GM19324 (cell line): ENCODE measurements around the gene TMEM38A.

Experiments used
- ATAC-seq: cut with Tn5 transposase; IDR thresholded peaks from one replicate; pipeline ENCODE4 v1.9.1; 2021; ENCODE audit warnings: mild to moderate bottlenecking, moderate library complexity; ENCODE audit not compliant: unreplicated experiment, low FRiP score

TMEM38A gene

GRCh38 chr19:16660763-16661479 is at the start of gene TMEM38A:
TMEM38A (plus strand) TSS chr19:16661139; CDS start chr19:16661218, 79 bp downstream.
- ATAC-seq, result peak; percentile 15

GRCh38 chr19:16612636-16613035 is 48.3 kb upstream of the TMEM38A start:
- no peak for ATAC-seq

GRCh38 chr19:16613841-16614240 is 47.1 kb upstream of the TMEM38A start:
- ATAC-seq, result no peak

GRCh38 chr19:16614941-16615340 is 46.0 kb upstream of the TMEM38A start:
- no peak for ATAC-seq

GRCh38 chr19:16615808-16616207 is 45.1 kb upstream of the TMEM38A start:
- no peak for ATAC-seq

- ATAC-seq, result no peak
Observed at GRCh38 chr19:16618248-16618647, 42.7 kb upstream of the TMEM38A start.

- no peak for ATAC-seq
Observed at GRCh38 chr19:16619457-16619856, 41.5 kb upstream of the TMEM38A start.

- no peak for ATAC-seq
Observed at GRCh38 chr19:16620018-16620417, 40.9 kb upstream of the TMEM38A start.

- ATAC-seq, result no peak
Observed at GRCh38 chr19:16620584-16620983, 40.4 kb upstream of the TMEM38A start.

GRCh38 chr19:16621165-16621800 is 39.7 kb upstream of the TMEM38A start:
- no peak for ATAC-seq

GRCh38 chr19:16623066-16623465 is 37.9 kb upstream of the TMEM38A start:
- no peak for ATAC-seq

GRCh38 chr19:16623576-16623975 is 37.4 kb upstream of the TMEM38A start:
- no peak for ATAC-seq

GRCh38 chr19:16624236-16624635 is 36.7 kb upstream of the TMEM38A start:
- no peak for ATAC-seq

- ATAC-seq, result no peak
Observed at GRCh38 chr19:16625163-16625958, 35.6 kb upstream of the TMEM38A start.

GRCh38 chr19:16626796-16627192 is 34.1 kb upstream of the TMEM38A start:
- no peak for ATAC-seq

- ATAC-seq, result no peak
Observed at GRCh38 chr19:16627193-16627927, 33.6 kb upstream of the TMEM38A start.

GRCh38 chr19:16627928-16628182 is 33.1 kb upstream of the TMEM38A start:
- ATAC-seq, result no peak

- ATAC-seq, result peak; percentile 88
Observed at GRCh38 chr19:16628183-16628983, 32.6 kb upstream of the TMEM38A start, which contains the start of gene MED26. MED26 (minus strand) TSS chr19:16628204; CDS start chr19:16627943, 261 bp downstream.

GRCh38 chr19:16628984-16629691 is 31.8 kb upstream of the TMEM38A start:
- peak; percentile 1 for ATAC-seq
